Kidney epithelial cell (primary cell): ENCODE results near the gene SVOP. TPM values are rescaled to one million over a fixed set of nuclear protein-coding genes. Genes with fewer than 3 reads are reported as not detected.

ENCODE experiments used
- DNase-seq: peaks from one replicate; pipeline ENCODE4 v3.0.0-alpha.2; 2010; ENCODE audit warnings: low read depth
- H3K27me3 ChIP-seq: 2 replicates; pipeline ENCODE4 v1.6.0; 2011; ENCODE audit warnings: low read length; ENCODE audit not compliant: control insufficient read depth, insufficient read depth
- H3K36me3 ChIP-seq: 2 replicates; pipeline ENCODE4 v1.5.1; 2011; ENCODE audit warnings: low read length; ENCODE audit not compliant: control insufficient read depth, insufficient read depth
- H3K4me3 ChIP-seq: 2 replicates; pipeline ENCODE4 v1.5.1; 2011; ENCODE audit warnings: low read depth, mild to moderate bottlenecking, control low read depth, low read length
- CTCF ChIP-seq: IDR thresholded peaks from 2 replicates; pipeline ENCODE4 v1.5.1; 2011; ENCODE audit warnings: mild to moderate bottlenecking, moderate library complexity, low read length, control low read depth, inconsistent platforms; ENCODE audit not compliant: insufficient read depth, poor library complexity, severe bottlenecking
- total RNA-seq: library from RNA; depleted of rRNA; stranded (reverse); fragments of >200 nt; gene quantifications from 2 replicates; pipeline ENCODE4 v1.2.3, GENCODE V29; 2015

SVOP gene
- total RNA-seq, 1 donor from 2014 or later = not detected

DNA sequence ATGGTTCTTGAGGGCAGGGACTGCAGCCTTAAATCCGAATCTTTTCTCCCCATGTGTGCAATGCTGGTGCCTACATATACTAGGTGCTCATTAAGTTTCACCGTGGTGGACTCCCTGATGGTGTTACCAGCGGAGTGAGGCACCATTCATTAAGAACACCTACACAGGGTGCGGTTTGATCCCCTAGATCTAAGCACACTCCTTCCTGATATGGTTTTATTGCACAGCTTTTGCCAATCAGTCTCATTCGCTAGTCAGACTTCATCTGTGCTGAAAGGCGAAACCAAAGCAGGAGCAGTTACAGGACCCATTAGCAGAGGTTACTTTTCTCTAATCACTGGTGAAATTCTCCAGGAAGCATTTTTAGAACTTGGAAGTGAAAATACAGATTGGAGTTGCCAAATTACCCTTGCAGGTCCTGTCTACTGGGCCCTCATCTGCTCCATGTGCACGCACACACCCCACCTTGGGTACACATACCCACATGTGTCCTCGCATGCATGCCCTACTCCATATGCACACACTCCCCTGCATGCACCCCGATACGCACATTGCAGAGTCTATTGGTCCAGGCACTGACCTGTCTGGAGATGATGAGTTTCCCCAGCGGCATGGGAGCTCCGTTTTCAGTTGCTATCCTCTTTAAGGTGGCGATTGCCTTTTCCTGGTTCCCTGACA is 82.5 kb downstream of the SVOP start:
- no peak for TF ChIP-seq CTCF
- peaks cover 6% of the 10 kb centered on the region for H3K27me3 ChIP-seq

DNA sequence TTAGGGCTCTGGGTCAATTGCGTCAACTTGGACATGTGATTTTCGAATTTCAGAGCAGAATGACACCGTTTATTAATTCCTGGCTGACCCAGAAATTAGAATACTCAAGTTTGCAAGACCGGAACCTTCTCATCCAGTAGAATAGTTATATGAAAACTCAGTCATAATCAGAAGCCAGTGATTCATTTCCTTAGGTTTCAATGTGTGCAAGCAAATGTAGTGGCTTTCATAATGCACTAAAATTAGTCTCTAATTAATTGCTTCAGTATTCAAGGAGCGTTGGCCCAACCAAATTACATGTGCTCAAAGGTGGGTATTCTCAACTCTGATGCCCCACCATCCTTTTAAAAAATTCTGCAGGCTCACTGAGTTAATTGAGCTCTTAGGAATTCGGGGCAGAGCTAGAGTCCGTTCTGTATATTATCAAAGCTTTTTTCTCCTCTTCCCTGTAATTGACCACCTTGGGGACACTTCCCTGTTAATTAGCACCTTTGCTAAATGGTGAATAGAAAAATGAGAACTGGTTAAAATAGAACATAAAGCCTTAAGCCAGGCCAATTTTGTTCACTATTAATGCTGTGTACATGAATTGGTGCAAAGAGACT is 85.6 kb downstream of the SVOP start:
- DNase-seq = no peak
- Histone ChIP-seq H3K27me3 (peaks cover 6% of the 10 kb centered on the region), H3K4me3 (no peak overlapping the region), H3K36me3 (no peaks in the 10 kb centered on the region)
- no peak for TF ChIP-seq CTCF

More for the DNA sequence above, 82.5 kb downstream of the SVOP start:
- H3K4me3 ChIP-seq = no peak overlapping the region
- H3K36me3 ChIP-seq = no peaks in the 10 kb centered on the region
- DNase-seq = no peak

- Histone ChIP-seq H3K36me3 (no peaks in the 10 kb centered on the region), H3K4me3 (no peak overlapping the region), H3K27me3 (peaks cover 6% of the 10 kb centered on the region)
- no peak for DNase-seq
- TF ChIP-seq CTCF = no peak
These were observed 86.9 kb downstream of the SVOP start for GRCh38 chr12:108933949-108934348.

GRCh38 chr12:108930756-108931155 is 90.1 kb downstream of the SVOP start:
- TF ChIP-seq CTCF = no peak
- no peaks in the 10 kb centered on the region for H3K36me3 ChIP-seq
- peaks cover 3% of the 10 kb centered on the region for H3K27me3 ChIP-seq
- H3K4me3 ChIP-seq = no peak overlapping the region
- DNase-seq = no peak

- no peak overlapping the region for H3K4me3 ChIP-seq
- peaks cover 3% of the 10 kb centered on the region for H3K27me3 ChIP-seq
- DNase-seq = no peak
- no peak for TF ChIP-seq CTCF
- no peaks in the 10 kb centered on the region for H3K36me3 ChIP-seq
These were observed 90.7 kb downstream of the SVOP start for GRCh38 chr12:108930155-108930554.

DNA sequence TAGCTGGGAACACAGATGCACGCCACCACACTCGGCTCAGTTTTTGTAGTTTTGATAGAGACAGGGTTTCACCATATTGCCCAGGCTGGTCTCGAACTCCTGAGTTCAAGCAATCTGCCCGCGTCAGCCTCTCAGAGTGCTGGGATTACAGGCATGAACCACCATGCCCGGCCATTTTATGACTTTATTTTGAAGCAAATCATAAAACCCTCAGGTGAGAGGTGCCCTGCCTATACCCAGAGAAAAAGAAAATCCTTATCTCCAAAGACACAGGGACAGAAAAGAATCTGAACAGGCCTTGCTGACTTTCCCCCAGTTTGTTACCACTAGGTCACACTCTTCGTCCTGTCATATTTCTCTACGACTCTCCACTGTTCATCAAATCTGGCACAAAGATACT is 92.2 kb downstream of the SVOP start:
- Histone ChIP-seq H3K27me3 (no peaks in the 10 kb centered on the region), H3K36me3 (no peaks in the 10 kb centered on the region), H3K4me3 (no peak overlapping the region)
- TF ChIP-seq CTCF = no peak
- DNase-seq = no peak
